Ecto neural progenitor cell (in vitro differentiated cells): Measurements from ENCODE around the gene CCDC159.

ENCODE experiments used
- DNase-seq: peaks from one replicate; pipeline ENCODE4 v3.0.0-alpha.2; 2018; ENCODE audit warnings: low spot score

Gene CCDC159

DNA sequence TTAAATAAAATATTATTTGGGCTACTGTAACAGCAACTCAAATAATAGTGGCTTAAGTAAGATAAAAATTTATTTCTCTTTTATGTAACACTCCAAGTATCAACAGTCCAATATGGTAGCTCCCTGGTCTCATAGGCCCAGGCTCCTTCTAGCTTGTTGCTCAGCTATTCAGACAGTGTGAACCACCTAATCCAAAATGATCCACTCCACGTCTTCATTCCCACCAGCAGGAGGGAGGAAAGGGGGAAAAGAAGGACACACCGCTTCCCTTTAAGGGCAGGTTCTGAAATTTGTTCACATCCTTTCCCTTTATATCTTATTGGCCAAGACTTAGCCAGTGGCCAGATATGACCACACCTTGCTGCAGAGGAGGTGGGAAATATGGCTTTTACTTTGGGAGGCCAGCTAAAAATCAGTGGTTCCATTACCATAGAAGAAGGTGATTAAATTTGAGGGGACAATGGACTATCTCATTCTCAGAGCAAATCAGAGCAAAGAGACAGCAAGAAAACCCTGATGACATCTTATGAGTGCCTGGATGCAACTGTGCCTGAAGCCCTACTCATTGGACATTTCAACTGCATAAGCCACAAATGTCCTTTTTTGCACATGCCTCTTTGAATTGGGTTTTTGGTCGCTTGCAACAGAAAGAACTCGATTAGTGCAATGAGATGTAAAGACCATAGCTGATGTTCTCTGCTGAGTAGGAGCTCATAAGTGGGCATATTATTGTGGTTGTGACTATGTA lies 44.8 kb downstream of the CCDC159 start:
- DNase-seq: no peak

DNA sequence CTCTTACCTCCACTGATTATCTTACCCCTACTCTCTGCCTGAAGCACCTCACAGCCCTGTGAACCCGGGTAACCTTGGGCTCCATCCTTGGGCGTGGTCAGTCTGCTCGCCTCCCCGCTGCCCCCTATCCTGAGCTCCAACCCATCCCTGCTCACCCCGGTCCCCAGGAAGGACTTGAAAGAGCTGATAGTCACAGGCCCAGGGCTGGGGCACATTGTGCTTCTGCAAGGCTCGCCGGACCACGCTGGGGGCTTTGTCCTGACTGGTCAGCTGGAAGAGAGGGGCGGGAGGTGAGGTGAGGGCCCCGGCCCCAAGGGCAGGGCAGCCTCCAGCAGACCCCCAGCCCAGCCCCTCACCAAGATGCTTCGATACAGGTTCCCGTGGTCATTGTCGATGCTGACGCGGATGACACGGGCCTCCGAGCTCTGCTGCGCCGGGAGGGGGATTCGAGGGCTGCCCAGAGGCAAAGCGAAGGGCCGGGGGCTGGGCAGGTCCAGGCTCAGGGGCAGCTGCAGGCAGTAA lies 50.8 kb downstream of the CCDC159 start:
- DNase-seq: no peak

DNA sequence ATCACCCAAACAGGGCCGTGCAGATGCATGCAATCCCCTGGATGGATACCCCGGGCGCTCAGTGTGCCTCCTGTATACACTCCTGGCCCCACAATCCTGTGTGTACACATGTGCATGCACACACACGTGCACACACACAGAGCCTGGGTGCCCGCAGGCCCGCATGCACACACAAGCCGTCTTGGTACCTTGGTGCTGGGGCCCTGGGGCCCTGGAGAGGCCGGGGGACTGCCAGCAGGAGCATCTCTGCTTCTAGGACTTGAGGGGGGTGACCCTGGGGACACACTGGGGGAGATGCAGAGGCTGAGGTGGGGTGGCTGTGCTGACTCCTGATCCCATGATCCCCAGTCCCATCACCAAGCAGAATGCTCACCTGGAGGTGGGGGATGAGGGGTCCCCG lies 53.3 kb downstream of the CCDC159 start:
- DNase-seq: no peak

DNA sequence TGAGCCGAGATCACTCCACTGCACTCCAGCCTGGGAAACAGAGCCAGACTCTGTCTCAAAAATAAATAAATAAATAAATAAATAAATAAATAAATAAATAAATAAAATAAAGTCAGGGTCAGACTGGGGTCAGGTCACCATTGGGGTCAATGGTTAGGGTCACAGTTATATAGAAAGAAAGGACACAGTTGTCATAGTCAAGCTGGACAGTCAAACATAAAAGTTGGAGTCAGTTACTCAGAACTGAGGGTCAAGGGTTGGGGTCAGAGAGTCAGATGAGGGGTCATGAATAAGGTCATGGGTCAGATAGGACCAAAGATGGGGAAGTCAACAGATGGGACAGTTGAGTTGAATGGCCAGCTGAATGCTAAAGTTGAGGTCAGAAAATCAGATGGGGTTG lies 54.5 kb downstream of the CCDC159 start:
- no peak for DNase-seq

DNA sequence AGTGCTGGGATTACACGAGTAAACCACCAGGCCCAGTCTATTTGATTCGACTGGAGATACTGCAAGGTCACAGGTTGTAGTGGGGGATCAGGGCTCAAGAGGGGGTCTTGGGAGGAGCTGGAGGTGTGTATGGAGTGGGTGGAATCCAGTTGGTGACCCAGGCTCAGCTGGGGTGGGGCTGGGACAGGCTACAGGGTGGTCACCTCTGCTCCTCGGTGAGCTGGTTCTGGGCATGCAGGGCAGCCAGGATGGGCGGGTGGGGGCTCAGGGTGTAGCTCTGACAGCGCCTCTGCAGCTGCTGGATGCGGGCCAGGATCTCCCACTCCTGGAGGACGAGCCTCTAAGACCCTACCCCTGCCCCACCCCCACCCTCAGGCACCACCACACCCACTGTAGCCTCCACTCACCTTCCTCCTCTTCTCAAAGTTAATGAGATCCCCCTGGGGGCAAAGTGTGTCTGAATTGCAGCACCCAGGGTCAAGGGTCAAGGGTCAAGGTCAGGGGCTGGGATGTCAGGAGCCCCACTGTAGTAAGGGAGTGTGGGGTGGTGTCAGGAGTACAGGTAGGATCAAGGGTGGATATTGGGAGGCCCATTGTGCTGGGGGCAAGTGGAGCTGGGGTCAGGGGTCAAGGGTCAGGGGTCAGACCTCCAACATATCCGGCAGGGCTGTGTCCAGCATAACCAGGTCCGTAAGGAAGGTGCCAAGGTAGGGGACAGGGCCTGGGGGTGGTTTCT lies 55.7 kb downstream of the CCDC159 start:
- no peak for DNase-seq
